ENCODE data around the gene SLC18A2.
"Not testable (repeated sequence)": the region's sequence is repeated elsewhere in the genome, so short reads cannot be mapped to it uniquely, and the experiment has no call there.

The SLC18A2 gene

GRCh38 chr10:117262903-117263293, 22.0 kb downstream of the SLC18A2 start:
- DNase-seq (ENCODE audit: low spot score): no peak

- DNase-seq (ENCODE audit: low spot score): no peak
Measured at GRCh38 chr10:117264782-117265181, 23.9 kb downstream of the SLC18A2 start.

- no peak for DNase-seq (ENCODE audit: low spot score)
Measured at GRCh38 chr10:117266400-117266799, 25.5 kb downstream of the SLC18A2 start.

- DNase-seq (ENCODE audit: low spot score): no peak
Measured at GRCh38 chr10:117266812-117267211, 25.9 kb downstream of the SLC18A2 start.

- no peak for DNase-seq (ENCODE audit: low spot score)
Measured at GRCh38 chr10:117268258-117268657, 27.3 kb downstream of the SLC18A2 start.

GRCh38 chr10:117268907-117269306, 28.0 kb downstream of the SLC18A2 start:
- no peak for DNase-seq (ENCODE audit: low spot score)

GRCh38 chr10:117271427-117271826, 30.5 kb downstream of the SLC18A2 start:
- DNase-seq (ENCODE audit: low spot score): no peak

- DNase-seq (ENCODE audit: low spot score): no peak
Measured at GRCh38 chr10:117272195-117273076, 31.5 kb downstream of the SLC18A2 start.

GRCh38 chr10:117273980-117274379, 33.1 kb downstream of the SLC18A2 start:
- DNase-seq (ENCODE audit: low spot score): no peak

- no peak for DNase-seq (ENCODE audit: low spot score)
Measured at GRCh38 chr10:117274509-117274908, 33.6 kb downstream of the SLC18A2 start.

GRCh38 chr10:117275121-117275520, 34.2 kb downstream of the SLC18A2 start:
- DNase-seq (ENCODE audit: low spot score): no peak

- no peak for DNase-seq (ENCODE audit: low spot score)
Measured at GRCh38 chr10:117277675-117278074, 36.8 kb downstream of the SLC18A2 start.

GRCh38 chr10:117284716-117285494, 44.0 kb downstream of the SLC18A2 start:
- DNase-seq (ENCODE audit: low spot score): no peak

- DNase-seq (ENCODE audit: low spot score): not testable (repeated sequence)
Measured at GRCh38 chr10:117290872-117291271, 50.0 kb downstream of the SLC18A2 start.

- DNase-seq (ENCODE audit: low spot score): no peak
Measured at GRCh38 chr10:117294039-117294645, 53.2 kb downstream of the SLC18A2 start.

GRCh38 chr10:117294735-117295134, 53.8 kb downstream of the SLC18A2 start:
- DNase-seq (ENCODE audit: low spot score): no peak

- no peak for DNase-seq (ENCODE audit: low spot score)
Measured at GRCh38 chr10:117298219-117298618, 57.3 kb downstream of the SLC18A2 start.

- no peak for DNase-seq (ENCODE audit: low spot score)
Measured at GRCh38 chr10:117299435-117299834, 58.5 kb downstream of the SLC18A2 start.

- DNase-seq (ENCODE audit: low spot score): no peak
Measured at GRCh38 chr10:117300671-117301070, 59.8 kb downstream of the SLC18A2 start.

- DNase-seq (ENCODE audit: low spot score): not testable (repeated sequence)
Measured at GRCh38 chr10:117303451-117303850, 62.5 kb downstream of the SLC18A2 start.

GRCh38 chr10:117306674-117307073, 65.8 kb downstream of the SLC18A2 start:
- no peak for DNase-seq (ENCODE audit: low spot score)

GRCh38 chr10:117311261-117311660, 70.3 kb downstream of the SLC18A2 start:
- DNase-seq (ENCODE audit: low spot score): no peak

- DNase-seq (ENCODE audit: low spot score): no peak
Measured at GRCh38 chr10:117312430-117312829, 71.5 kb downstream of the SLC18A2 start.
